DMS153 (cell line): Measurements from ENCODE around the gene SPATA6L.
"Not testable (repeated sequence)": the region's sequence is repeated elsewhere in the genome, so short reads cannot be mapped to it uniquely, and the experiment has no call there.

Experiments used
- DNase-seq: peaks from one replicate; lab custom pipeline; 2025; lab: John Stamatoyannopoulos, UW

SPATA6L gene

DNA sequence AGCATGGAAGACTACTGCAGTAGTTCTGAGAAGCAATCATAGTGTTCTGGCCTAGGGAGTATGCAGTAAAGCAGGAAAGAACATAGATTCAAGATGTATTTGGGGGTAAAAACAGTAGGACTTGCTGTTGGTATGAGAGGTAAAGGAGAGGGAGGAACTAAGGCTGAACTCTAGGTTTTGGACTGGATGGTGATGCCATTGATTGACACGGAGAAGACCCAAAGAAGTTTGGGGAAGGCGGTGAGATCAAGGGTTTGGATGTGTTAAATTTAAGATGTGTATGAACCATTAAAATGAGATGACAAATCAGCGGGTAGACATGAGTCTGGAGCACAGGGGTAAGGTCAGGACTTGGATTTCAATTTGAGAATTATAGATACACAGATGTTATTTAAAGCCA is 11.1 kb upstream of the SPATA6L start:
- DNase-seq: no peak

DNA sequence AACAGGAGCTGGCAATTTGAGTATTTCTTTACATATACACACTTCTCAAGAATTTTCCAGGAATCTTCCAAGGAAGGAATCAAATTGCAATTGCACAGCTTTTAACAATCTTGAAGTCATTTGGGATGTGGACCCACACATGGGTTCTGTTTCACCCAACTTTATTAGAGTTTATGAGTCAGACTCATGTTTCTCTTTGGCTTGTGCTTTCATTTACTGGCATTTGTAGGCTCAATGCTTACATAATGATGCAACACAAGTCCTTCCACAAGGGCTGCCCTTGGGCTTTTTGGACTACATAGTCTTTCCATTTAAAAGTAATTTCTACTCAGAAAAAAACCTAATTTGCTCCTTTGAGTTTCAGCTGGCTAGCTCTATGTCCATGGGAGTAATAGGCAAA is 8.5 kb upstream of the SPATA6L start:
- DNase-seq: no peak

DNA sequence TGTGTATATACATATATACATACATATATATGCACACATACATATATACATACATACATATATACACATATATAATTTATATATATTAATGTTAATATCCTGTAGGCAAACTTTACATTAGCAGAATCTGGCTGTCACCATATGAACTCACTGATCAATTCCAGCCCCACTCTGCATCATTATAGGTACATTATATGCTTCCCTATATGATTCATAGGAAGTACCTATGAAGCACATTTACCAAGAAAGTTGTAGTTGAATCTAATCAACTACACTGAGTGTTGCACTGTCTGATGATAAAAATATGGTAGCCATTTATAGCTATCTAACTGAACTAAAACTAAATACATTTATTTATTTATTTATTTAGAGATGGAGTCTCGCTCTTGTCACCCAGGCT is 5.5 kb upstream of the SPATA6L start:
- no peak for DNase-seq

DNA sequence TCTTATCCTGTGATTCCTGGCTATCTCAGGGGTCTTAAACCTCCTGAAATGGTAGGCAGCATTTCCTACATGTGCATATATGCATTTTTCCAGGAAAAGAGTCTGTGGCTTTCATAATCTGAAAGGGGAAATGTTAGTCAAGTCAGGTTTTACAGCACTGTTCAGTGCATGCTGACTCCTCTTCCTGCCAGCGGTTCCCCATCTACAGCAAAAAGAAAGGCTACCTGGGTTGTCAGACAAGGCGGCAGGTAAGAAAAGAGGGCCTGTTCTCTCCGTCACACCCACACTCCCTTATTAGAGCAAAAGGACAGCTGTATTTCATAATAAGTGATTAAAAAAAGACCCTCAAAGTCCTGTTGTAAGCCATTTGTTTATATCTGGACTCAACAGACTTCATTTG is 4.3 kb upstream of the SPATA6L start:
- DNase-seq: no peak

DNA sequence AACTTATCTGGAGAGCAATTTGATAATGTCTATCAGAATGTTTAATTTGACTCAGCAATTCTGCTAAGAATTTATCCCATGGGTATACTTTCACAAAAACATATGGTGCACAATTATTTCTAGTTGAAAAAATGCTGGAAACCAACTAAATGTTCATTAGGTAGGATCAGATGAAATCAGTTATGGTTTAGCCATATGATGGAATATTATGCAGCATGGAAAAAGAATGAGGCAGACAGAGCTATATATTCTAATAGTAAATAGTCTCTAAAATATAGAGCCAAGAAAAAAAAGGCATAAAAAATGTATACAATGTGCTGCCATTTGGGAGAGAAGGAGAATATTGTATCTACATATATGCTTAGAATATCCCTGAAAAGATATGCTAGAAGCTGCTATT is 3.6 kb upstream of the SPATA6L start:
- no peak for DNase-seq

DNA sequence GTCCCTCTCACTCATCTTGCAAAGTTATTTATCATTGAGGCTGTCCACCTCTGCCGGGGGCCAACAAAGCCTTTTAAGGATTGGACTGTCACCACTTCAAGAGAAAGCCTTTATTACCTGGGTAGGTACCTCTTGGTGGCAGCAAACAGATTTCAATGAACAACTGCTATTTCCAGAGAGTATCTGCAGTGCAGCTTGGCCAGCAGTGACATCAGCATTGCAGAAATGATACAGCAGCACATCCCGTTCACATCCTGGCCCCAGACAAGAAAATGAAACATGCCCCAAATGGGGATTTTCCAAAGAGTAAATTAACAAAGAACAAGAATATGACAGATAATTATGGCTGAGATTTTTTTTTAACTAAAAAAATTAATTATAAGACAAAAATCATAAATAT is 2.3 kb upstream of the SPATA6L start:
- DNase-seq: no peak

DNA sequence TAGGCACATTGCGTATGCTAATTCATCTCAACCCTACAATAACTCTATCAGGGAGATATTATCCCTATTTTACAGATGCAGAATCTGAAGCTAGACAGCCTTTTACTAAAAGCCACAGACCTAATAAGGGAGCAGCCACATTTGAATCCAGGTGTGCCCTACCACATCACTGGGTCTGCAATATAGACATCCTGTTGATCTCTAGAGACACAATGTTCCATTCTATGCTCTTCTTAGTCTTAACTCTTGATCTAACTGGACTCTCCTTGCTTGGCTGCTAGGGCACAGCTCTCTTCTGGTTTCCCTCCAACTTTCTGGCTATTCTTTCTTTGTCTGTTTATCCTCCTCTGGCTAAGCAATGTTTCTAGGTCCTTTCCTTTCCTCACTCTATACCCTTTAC is 1.4 kb upstream of the SPATA6L start:
- DNase-seq: no peak

DNA sequence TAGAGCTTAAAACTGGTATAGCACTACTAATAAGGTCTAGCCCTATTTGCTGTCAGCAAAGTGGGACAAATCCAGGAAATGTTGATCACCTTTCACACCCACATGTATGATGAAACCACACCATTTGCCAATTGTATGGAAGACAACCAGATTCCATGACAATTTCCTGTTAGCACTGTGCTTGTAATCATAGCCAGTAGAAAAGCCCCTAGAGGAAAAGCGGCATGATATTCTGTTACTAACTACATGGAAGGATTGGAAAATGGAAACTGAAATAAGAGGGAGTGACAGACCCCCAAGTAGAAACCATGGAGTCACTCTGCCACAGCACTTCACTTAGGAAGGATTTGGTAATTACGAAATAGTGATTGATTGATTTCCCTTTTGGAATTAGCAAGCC is 923 bp downstream of the SPATA6L start:
- peak; percentile 40 for DNase-seq

DNA sequence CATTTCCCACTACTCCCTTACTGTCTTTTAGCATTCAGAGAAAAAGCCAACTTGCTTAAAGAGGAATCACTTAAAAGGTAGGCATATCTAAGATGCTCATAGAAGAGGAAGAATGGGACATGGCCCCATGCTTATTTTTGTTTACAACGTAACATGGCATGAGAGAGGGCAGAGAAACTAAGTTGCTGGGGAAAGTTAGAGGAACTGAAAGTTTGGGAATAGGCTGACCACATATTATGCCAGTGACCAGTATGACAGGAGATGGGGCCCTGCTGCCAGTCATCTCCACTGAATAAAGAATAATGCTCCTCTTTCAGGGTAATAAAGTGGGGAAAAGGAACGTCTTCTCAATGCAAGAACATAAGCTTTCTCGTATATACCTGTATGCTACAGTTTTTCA is 2.3 kb downstream of the SPATA6L start:
- DNase-seq: no peak

DNA sequence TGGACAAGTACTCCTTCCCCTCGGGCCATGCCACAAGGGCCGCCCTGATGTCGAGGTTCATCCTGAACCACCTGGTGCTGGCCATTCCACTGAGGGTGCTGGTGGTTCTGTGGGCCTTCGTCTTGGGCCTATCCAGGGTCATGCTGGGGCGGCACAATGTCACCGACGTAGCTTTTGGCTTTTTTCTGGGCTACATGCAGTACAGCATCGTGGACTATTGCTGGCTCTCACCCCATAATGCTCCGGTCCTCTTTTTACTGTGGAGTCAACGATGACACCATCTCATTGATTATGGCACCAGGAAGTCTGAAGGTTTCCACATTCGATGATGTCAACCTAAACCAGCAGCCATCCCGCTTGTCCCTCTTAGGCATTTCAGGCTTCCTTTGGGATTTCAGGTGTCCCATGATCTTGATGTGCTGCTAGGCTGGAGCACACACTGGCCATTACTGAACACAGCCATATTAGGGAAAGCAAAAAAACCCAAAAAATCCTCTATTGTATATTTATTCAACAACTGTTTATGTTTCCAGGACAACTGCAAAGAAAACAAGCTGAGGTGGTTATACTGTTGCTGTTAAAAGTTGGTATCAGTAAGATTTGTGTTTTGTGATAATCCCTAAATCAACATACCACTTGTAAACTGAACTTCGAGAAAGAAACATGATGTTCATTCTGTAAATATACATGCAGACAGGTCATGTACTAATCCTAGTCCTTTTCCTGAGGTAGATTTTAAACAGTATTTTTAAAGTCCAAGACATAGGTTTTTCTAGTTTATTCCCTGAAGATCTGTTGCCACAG is 3.1 kb downstream of the SPATA6L start:
- DNase-seq: peak; percentile 59

DNA sequence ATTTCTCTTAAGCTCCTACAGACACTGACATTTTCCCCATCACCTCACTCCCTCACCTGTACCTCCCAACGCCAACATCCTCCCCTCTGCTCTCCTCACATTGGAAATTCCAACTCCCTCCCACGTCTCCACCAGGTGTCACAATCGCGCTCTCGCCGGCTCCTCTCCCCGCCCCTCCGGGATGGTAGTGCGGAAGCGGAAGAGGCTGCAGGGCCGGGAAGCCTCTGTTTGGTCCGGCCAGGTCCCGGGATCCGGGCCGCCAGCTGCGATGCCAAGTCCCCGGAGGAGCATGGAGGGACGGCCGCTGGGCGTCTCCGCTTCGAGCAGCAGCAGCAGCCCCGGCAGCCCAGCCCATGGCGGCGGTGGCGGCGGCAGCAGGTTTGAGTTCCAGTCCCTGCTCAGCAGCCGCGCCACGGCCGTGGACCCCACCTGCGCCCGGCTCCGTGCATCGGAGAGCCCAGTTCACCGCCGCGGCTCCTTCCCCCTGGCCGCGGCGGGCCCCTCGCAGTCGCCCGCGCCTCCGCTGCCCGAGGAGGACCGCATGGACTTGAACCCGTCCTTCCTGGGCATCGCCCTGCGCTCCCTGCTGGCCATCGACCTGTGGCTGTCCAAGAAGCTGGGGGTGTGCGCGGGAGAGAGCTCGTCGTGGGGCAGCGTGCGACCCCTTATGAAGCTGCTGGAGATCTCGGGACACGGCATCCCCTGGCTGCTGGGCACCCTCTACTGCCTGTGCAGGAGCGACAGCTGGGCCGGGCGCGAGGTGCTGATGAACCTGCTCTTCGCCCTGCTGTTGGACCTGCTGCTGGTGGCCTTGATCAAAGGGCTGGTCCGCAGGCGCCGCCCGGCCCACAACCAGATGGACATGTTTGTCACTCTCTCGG is 3.9 kb downstream of the SPATA6L start, which contains the start of gene PLPP6:
PLPP6 (plus strand) TSS at position 187 of the 881 bp plus-strand sequence; CDS start at position 269, 82 bp downstream.
- DNase-seq: peak; percentile 80

DNA sequence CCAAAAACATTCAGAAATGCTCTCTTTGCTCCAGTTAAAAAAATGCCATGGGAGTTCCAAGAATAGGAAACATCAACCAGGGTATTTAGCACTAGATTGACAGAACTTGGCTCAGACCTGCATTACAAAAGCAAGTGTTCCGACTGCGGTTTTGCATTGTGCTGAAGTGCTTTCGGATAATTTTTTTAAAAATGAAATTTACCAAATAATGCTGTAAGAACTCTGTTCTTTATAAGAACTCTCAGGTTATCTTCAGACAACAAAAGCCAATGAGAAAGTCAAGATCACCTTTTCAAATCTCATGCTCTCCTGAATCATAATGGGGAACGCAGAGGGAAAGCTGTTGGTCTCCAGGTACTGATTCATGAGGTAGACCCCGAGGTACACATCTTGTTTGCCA is 4.7 kb downstream of the SPATA6L start:
- DNase-seq: no peak

DNA sequence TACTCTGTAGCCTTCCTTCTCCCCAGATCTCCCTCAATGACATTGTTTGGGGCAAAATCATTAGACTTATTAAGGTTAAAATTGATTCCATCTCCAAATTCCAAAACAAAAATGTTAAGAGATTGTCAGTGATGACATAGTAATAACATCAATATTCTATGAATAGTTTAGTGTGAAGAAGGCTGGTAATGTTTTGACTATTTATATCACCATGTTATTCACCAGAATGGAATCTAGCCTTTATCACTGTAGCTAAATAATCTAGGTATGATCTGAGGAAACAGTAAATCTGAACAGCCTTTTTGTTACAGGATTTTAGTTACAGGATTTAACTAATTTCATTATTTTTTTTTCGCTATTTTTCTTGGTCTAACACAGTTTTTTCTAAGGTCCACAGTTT is 5.1 kb downstream of the SPATA6L start:
- no peak for DNase-seq

DNA sequence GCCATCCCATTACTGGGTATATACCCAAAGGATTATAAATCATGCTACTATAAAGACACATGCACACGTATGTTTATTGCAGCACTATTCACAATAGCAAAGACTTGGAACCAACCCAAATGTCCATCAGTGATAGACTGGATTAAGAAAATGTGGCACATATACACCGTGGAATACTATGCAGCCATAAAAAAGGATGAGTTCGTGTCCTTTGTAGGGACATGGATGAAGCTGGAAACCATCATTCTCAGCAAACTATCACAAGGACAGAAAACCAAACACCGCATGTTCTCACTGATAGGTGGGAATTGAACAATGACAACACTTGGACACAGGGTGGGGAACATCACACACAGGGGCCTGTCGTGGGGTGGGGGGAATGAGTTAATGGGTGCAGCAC is 5.6 kb downstream of the SPATA6L start:
- not testable (repeated sequence) for DNase-seq

DNA sequence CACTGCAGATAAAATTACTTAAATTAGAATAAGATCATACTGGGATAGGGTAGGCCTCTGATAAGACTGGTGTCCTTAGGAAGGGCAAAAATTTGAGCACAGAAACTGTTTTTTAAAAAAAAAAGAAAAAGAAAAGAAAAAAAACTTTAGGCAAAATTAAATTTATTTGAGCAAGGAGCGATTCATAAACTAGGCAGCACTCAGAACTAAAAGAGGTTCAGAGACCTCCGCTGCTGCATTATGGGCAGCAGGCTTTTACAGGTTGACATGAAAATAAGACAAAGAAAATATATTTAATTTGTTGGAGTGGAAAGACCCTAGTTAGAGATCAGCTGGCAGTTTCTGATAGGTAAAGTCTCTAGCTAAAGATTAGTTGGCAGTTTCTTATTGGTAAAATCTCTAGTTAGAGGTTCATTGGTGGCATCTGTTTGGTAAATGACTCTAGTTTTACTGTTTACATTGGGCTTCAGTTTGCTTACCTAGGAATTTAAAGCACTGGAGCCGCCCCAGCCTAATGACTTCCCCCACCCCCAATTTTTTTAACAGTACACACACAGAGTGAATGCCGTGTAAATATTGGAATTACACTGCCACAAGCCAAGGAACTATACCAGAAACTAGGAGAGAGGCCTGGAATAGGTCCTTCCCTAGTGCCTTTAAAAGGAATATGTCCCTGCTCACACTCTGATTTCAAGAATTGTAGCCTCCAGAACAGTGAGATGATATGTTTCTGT is 8.7 kb downstream of the SPATA6L start:
- DNase-seq: no peak

DNA sequence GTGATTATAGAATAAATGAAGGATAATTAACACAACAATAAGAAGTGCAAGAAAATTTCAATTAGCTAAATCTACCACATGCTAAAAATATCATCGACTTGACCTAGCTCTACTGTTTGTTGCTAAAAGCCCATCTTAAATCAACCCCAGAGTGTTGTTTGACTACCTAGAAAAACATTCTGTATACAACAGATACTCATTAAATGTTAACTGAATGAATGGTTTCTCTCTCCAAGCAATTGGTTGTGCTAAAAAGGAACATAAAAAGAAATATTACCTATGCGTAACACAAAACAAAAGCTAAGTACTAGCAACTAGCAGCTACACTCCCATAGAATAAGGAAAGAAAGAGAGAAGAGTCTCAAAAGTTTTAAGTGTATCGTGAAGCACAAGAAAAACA is 9.7 kb downstream of the SPATA6L start:
- no peak for DNase-seq

DNA sequence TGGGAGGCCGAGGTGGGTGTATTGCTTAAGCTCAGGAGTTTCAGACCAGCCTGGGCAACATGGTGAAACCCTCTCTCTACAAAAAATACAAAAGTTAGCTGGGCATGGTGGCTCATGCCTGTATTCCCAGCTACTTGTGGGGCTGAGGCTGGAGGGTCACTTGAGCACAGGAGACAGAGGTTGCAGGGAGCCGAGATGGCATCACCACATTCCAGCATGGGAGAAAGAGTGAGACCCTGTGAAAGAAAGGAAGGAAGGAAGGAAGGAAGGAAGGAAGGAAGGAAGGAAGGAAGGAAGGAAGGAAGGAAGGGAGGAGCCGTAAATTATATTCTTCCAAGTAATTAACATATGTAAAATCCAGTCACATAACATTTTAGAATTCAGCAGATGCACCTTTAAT is 10.1 kb downstream of the SPATA6L start:
- DNase-seq: not testable (repeated sequence)

DNA sequence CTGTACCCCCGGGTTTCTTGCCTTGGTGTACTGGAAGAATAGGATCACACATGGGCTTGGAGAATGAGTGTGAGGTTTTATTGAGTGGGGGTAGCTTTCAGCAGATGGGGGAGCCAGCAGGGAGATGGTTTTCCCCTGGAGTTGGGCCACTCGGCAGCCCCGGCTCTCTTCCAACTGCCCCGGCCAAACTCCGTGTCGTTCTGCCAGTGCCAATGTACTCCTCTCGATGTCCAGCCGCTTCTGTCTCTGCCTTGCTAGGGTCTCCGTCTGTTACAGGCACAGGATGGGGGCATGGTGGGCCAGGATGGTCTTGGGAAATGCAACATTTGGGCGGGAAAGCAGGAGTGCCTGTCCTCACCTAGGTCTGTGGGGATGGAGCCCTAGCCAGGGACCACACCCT is 11.7 kb downstream of the SPATA6L start:
- DNase-seq: no peak

DNA sequence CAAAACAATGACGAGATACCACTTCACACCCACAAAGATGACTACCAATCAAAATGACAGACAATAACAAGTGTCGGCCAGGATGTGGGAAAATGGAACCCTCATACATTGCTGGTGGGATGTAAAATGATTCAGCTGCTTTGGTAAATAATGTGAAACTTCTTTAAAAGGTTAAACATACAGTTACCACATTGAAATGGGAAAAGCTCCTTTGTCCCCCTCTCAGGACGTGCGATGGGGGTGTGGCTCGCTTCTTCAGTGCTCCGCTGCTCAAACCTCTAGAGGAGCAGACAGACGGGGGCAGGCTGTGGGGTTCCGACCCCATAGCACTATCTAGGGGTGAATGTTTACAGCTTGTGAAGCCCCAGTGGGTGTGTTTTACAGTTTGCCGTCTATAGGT is 12.2 kb downstream of the SPATA6L start:
- no peak for DNase-seq

DNA sequence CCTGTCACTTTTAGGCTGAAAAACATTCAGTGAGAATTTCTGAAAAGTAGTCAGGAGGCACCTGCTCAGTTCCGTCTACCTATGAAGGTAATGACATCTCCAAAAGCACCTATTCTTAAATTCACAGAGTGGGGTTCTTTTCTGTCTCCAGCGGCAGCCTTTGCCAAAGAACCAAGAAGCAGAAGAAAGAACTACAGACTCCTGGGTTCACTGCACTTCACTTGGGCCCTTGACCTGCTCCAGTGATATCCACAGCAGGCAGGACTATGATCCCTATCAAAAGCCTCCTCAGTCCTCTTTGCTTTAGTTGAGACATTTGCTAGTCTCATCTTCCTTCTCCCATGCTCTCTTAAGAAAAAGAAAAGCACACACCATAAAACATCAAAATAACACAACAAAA is 23.9 kb downstream of the SPATA6L start:
- DNase-seq: no peak

DNA sequence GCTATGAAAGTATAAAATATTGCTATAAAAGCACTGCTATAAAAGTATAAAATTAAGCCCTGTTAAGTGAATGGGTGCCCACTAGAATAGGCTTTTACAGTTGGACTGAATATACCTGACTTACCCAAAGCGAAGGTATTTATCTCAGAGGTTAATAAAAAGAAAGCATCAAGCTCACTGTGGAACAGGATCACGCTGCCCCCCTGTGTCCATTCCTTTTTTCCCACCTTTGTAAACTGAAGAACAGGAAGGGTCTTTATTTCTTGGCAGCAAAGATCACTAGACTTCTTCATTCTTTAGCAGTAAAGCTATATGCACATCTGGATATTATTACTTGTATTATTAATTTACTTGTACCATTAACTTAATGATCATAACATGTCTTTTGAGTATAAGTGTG is 26.3 kb downstream of the SPATA6L start:
- no peak for DNase-seq

DNA sequence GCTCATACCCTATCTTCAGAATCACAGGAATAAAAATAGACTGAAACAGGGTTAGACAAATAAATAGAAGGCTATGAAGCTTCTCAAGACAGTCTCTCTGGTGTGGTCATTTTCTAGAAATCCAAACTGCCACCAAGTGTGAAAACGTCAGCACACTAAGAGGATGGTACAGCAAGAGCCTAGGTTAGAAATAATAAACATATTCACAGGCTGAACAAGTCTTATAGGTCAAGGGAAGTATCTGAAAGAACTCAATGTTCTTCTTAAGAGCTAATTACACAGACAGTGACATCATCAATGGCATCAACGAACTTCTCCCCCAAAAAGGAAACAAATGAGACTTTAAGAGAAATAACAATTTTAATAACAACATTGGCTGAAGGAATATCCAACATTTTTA is 26.9 kb downstream of the SPATA6L start:
- DNase-seq: no peak

DNA sequence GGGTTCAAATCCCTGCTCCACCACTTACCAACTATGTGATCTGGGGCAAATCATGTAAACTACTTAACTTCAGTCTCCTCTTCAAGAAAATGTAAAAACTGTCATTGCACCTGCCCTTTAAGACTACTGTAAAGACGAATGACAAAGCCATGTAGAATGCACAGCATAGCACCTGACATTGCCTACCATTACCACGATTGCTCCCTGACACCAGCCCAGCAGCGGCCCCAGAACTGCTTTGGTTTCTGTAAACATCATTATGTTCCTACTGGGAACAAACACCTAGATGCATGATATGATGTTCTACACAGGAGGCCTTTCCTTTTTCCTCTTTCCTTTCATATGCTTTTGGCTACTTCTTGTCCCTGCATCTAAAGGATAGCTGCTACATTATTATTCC is 27.3 kb downstream of the SPATA6L start:
- no peak for DNase-seq
